Astrocyte (in vitro differentiated cells and primary cell): ENCODE data around the gene CDH26. TPM values are rescaled to one million over a fixed set of nuclear protein-coding genes. Genes with fewer than 3 reads are reported as not detected.
A peak's percentile ranks its signal among the peaks of the same experiment; 100 is the strongest.

ENCODE experiments used
- DNase-seq: peaks from one replicate; pipeline ENCODE4 v3.0.0-alpha.2; 2010; ENCODE audit warnings: low read depth
- FAIRE-seq: peaks from 2 replicates; lab custom pipeline; 2011; peaks lifted over from hg19 to GRCh38; lab: Jason Lieb, UNC
- H2AFZ ChIP-seq: 2 replicates; pipeline ENCODE4 v1.6.0; 2012; ENCODE audit warnings: low read depth, low read length, inconsistent platforms
- H3K27ac ChIP-seq: 2 replicates; pipeline ENCODE4 v1.5.1; 2011; ENCODE audit warnings: low read depth, low read length, inconsistent platforms
- H3K27me3 ChIP-seq: 2 replicates; pipeline ENCODE4 v1.6.0; 2011; ENCODE audit warnings: low read length, inconsistent platforms; ENCODE audit not compliant: insufficient read depth
- H3K36me3 ChIP-seq: 2 replicates; pipeline ENCODE4 v1.5.1; 2011; ENCODE audit warnings: low read length, inconsistent platforms; ENCODE audit not compliant: insufficient read depth
- H3K4me1 ChIP-seq: 2 replicates; pipeline ENCODE4 v1.5.1; 2011; ENCODE audit warnings: low read length, inconsistent platforms; ENCODE audit not compliant: insufficient read depth
- H3K4me2 ChIP-seq: 2 replicates; pipeline ENCODE4 v1.6.0; 2012; ENCODE audit warnings: low read length, inconsistent platforms
- H3K4me3 ChIP-seq: 2 replicates; pipeline ENCODE4 v1.5.1; 2011; ENCODE audit warnings: low read depth, mild to moderate bottlenecking, low read length, inconsistent platforms; ENCODE audit not compliant: insufficient read depth
- H3K79me2 ChIP-seq: 2 replicates; pipeline ENCODE4 v1.6.0; 2012; ENCODE audit warnings: mild to moderate bottlenecking, low read length, inconsistent platforms; ENCODE audit not compliant: insufficient read depth
- H3K9ac ChIP-seq: 2 replicates; pipeline ENCODE4 v1.6.0; 2012; ENCODE audit warnings: mild to moderate bottlenecking, low read length, inconsistent platforms
- H3K9me3 ChIP-seq: 2 replicates; pipeline ENCODE4 v1.5.1; 2012; ENCODE audit warnings: low read depth, mild to moderate bottlenecking, low read length, inconsistent platforms; ENCODE audit not compliant: insufficient read depth
- H4K20me1 ChIP-seq: 2 replicates; pipeline ENCODE4 v1.6.0; 2012; ENCODE audit warnings: low read length, inconsistent platforms; ENCODE audit not compliant: insufficient read depth
- H3K27ac Mint-ChIP-seq: one replicate; pipeline ENCODE4 v1.8.0; 2021; ENCODE audit warnings: mild to moderate bottlenecking, mixed read lengths; ENCODE audit not compliant: unreplicated experiment
- H3K27me3 Mint-ChIP-seq: one replicate; pipeline ENCODE4 v1.8.0; 2021; ENCODE audit warnings: low read depth, mixed read lengths; ENCODE audit not compliant: unreplicated experiment
- H3K36me3 Mint-ChIP-seq: one replicate; pipeline ENCODE4 v1.8.0; 2021; ENCODE audit warnings: low read depth, mixed read lengths; ENCODE audit not compliant: unreplicated experiment
- H3K4me1 Mint-ChIP-seq: one replicate; pipeline ENCODE4 v1.8.0; 2021; ENCODE audit warnings: low read depth, mixed read lengths; ENCODE audit not compliant: unreplicated experiment
- H3K4me3 Mint-ChIP-seq: one replicate; pipeline ENCODE4 v1.8.0; 2021; ENCODE audit warnings: mild to moderate bottlenecking, moderate library complexity, mixed read lengths; ENCODE audit not compliant: unreplicated experiment
- H3K9me3 Mint-ChIP-seq: one replicate; pipeline ENCODE4 v1.8.0; 2021; ENCODE audit warnings: mild to moderate bottlenecking, mixed read lengths; ENCODE audit not compliant: unreplicated experiment
- CTCF ChIP-seq: IDR thresholded peaks from 2 replicates; pipeline ENCODE4 v1.5.1; 2011; ENCODE audit warnings: low read depth, mild to moderate bottlenecking, inconsistent platforms, low read length, moderate library complexity; ENCODE audit not compliant: insufficient read depth
- EZH2 ChIP-seq: IDR thresholded peaks from 2 replicates; pipeline ENCODE4 v1.6.1; 2012; ENCODE audit warnings: mild to moderate bottlenecking, low read length, inconsistent platforms; ENCODE audit not compliant: insufficient read depth
- total RNA-seq: library from RNA; stranded (reverse); gene quantifications from 2 replicates; pipeline ENCODE4 v1.2.1, GENCODE V29; 2021

The CDH26 gene
- total RNA-seq, 1 donor from 2014 or later = 0.34 TPM

- no peaks in the 10 kb centered on the region for H3K36me3 ChIP-seq
- H3K27ac Mint-ChIP-seq = no peak overlapping the region
- no peak for DNase-seq
These were observed 42.2 kb downstream of the CDH26 start for GRCh38 chr20:60000271-60001042.

GRCh38 chr20:60001108-60001507 is 42.9 kb downstream of the CDH26 start:
- Histone ChIP-seq H3K4me1 (no peaks in the 10 kb centered on the region), H3K27ac (no peak overlapping the region), H2AFZ (no peak overlapping the region), H3K27me3 (no peaks in the 10 kb centered on the region), H3K36me3 (no peaks in the 10 kb centered on the region), H3K4me2 (no peak overlapping the region), H3K79me2 (no peaks in the 10 kb centered on the region), H3K9ac (no peak overlapping the region), H3K4me3 (no peak overlapping the region), H4K20me1 (no peaks in the 10 kb centered on the region), H3K9me3 (no peaks in the 10 kb centered on the region)
- peaks cover 7% of the 10 kb centered on the region for H3K27me3 Mint-ChIP-seq
- no peak for FAIRE-seq
- peaks cover 2% of the 10 kb centered on the region for H3K9me3 Mint-ChIP-seq
- no peak for TF ChIP-seq CTCF
- no peak for TF ChIP-seq EZH2
- H3K4me3 Mint-ChIP-seq = no peak overlapping the region
- no peaks in the 10 kb centered on the region for H3K36me3 Mint-ChIP-seq
- peak overlapping the region; percentile 69 for H3K27ac Mint-ChIP-seq
- H3K4me1 Mint-ChIP-seq = peaks cover 12% of the 10 kb centered on the region
- DNase-seq = no peak

More at GRCh38 chr20:60000271-60001042, 42.2 kb downstream of the CDH26 start:
- Histone ChIP-seq H3K9me3 (no peaks in the 10 kb centered on the region), H2AFZ (no peak overlapping the region), H3K27me3 (no peaks in the 10 kb centered on the region), H3K4me2 (no peak overlapping the region), H4K20me1 (no peaks in the 10 kb centered on the region), H3K79me2 (no peaks in the 10 kb centered on the region), H3K4me3 (no peak overlapping the region), H3K4me1 (no peaks in the 10 kb centered on the region), H3K27ac (no peak overlapping the region), H3K9ac (no peak overlapping the region)
- TF ChIP-seq EZH2 = no peak
- no peak for TF ChIP-seq CTCF
- Mint-ChIP-seq H3K4me3 (no peak overlapping the region), H3K36me3 (no peaks in the 10 kb centered on the region), H3K9me3 (peaks cover 2% of the 10 kb centered on the region), H3K27me3 (peaks cover 5% of the 10 kb centered on the region), H3K4me1 (peaks cover 12% of the 10 kb centered on the region)
- no peak for FAIRE-seq

GRCh38 chr20:60003776-60004175 is 45.6 kb downstream of the CDH26 start:
- no peaks in the 10 kb centered on the region for H3K4me1 ChIP-seq
- Mint-ChIP-seq H3K4me3 (no peak overlapping the region), H3K27ac (no peak overlapping the region), H3K36me3 (no peaks in the 10 kb centered on the region), H3K9me3 (no peaks in the 10 kb centered on the region), H3K27me3 (peaks cover 7% of the 10 kb centered on the region), H3K4me1 (peaks cover 17% of the 10 kb centered on the region)
- H2AFZ ChIP-seq = no peak overlapping the region
- no peak overlapping the region for H3K9ac ChIP-seq
- H4K20me1 ChIP-seq = no peaks in the 10 kb centered on the region
- H3K27me3 ChIP-seq = no peaks in the 10 kb centered on the region
- no peak for DNase-seq
- H3K27ac ChIP-seq = no peak overlapping the region
- H3K4me2 ChIP-seq = no peak overlapping the region
- no peak overlapping the region for H3K4me3 ChIP-seq
- TF ChIP-seq CTCF (no peak), EZH2 (no peak)
- H3K79me2 ChIP-seq = no peaks in the 10 kb centered on the region
- no peaks in the 10 kb centered on the region for H3K36me3 ChIP-seq
- no peak for FAIRE-seq
- no peaks in the 10 kb centered on the region for H3K9me3 ChIP-seq
